ENCODE measurements around the gene RNF220.
"Not testable (repeated sequence)": the region's sequence is repeated elsewhere in the genome, so short reads cannot be mapped to it uniquely, and the experiment has no call there.

Gene RNF220

GRCh38 chr1:44695671-44696070 lies 290.6 kb downstream of the RNF220 start:
- no peak for DNase-seq (ENCODE audit: low spot score)

DNA sequence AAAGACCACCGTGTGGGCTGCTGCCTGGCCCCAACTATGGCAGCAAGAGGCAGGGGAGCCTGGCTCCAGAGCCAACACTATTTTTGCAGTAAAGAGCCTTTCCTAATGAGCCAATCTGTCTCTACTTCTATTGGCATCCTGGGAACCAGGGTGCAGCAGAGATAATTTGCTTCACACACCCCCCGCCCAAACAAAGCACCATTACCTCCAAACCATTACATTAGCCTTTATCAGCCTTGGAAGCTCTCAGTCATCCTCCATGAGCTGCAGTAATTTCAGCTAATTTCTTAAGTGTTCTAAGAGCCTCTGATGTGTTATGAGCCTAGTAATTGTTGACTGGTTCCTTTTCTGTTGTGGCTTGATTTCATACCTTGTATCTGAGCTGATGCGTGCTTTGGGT lies 291.0 kb downstream of the RNF220 start:
- FAIRE-seq (no peak), DNase-seq (ENCODE audit: low spot score) (no peak)

More at GRCh38 chr1:44695671-44696070, 290.6 kb downstream of the RNF220 start:
- no peak for FAIRE-seq

- DNase-seq (ENCODE audit: low spot score) (no peak), FAIRE-seq (no peak)
Observed at GRCh38 chr1:44696789-44697345, 291.8 kb downstream of the RNF220 start.

DNA sequence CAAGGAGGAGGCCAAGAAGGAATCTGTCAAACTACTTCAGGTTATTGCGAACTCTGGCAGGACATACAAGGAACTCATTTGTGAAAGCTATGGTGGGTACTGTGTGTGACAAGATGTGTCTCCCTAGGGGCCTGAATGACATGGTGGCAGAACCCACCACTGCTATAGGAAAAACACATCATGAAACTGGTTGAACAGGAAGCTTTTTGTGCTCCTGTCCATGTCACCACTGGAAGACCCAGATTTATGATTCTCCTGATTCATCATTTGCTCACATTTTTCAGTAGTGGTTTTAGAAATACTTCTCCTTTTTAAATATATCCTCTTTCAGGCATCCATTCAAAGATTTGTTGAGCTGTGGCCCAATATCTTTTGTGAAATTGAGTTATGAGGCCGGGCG lies 293.1 kb downstream of the RNF220 start:
- no peak for FAIRE-seq
- DNase-seq (ENCODE audit: low spot score), result no peak

DNA sequence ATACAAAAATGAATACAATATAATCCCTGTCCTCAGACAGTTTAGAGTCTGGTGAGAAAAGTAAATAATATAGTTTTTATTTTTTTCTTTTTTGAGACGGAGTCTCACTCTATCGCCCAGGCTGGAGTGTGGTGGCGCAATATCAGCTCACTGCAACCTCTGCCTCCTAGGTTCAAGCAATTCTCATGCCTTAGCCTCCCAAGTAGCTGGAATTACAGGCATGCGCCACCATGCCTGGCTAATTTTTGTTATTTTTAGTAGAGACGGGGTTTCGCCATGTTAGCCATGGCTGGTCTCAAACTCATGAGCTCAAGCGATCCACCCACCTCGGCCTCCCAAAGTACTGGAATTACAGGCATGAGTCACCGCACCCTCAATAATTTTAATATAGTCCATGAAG lies 294.3 kb downstream of the RNF220 start:
- not testable (repeated sequence) for DNase-seq (ENCODE audit: low spot score); FAIRE-seq

DNA sequence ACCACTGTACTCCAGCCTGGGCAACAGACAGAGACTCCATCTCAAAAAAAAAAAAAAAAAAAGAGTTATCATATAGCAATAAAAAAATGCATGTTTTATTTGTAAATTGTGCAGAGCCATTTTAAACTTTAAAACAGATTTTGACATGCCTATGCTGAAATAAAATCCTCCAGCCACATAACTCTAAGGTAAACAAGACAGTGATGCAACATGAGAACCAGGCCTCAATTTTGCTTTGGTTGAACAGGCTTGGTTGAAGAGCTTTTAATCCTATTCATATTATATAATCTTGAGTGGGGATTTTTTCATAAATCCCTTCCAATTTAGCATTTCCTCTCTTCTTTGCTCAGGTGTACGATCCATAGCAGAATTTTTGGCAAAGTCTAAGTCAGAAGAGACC lies 295.5 kb downstream of the RNF220 start:
- FAIRE-seq, result no peak

DNA sequence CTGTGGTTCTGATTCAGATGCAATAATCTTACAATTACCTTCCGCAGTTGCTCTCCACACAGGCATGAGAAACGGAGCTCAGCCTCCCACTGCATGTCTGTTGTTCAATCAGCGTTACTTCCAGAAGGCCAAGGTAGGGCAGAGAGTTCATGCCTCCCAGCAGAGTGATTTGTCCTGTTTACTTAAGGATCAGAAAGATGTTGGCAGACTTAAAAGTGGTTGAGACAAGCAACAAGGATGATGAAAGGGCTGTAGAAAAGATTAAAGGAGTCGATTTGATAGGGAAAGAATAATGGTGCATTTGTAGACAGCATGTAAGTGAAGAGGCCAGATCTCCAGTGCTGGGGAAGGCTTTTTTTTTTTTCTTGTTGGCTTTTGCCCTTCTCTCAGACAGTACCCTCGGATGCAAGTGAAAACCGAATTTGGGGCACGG lies 296.1 kb downstream of the RNF220 start:
- DNase-seq (ENCODE audit: low spot score) (no peak), FAIRE-seq (no peak)

More for the DNA sequence above, 295.5 kb downstream of the RNF220 start:
- no peak for DNase-seq (ENCODE audit: low spot score)

Measured in RCC 7860 (cell line).